ENCODE results near the gene IL17F. TPM values are rescaled to one million over a fixed set of nuclear protein-coding genes. Genes with fewer than 3 reads are reported as not detected.

Gene IL17F
- total RNA-seq, 4 donors from 2014 or later: not detected

- Histone ChIP-seq H3K4me1 (no peaks in the 10 kb centered on the region), H3K9me3 (no peaks in the 10 kb centered on the region), H3K27ac (no peak overlapping the region), H3K27me3 (no peaks in the 10 kb centered on the region), H3K4me3 (replicated peaks in 1 of 3) (no peak overlapping the region), H3K36me3 (no peaks in the 10 kb centered on the region)
- TF ChIP-seq POLR2A (IDR thresholded peaks at IDR 0.05) (no peak), CTCF (IDR thresholded peaks at IDR 0.05) (no peak)
- WGBS, 2 donors: 69 to 89% methylated on average over 2 of the region's 2 CpGs
- no peak for DNase-seq
- intact Hi-C loops (cut with DNase I): no loop called here
These were observed 31.2 kb downstream of the IL17F start for GRCh38 chr6:52213127-52213526.

- intact Hi-C loops (cut with DNase I): no loop called here
- no peaks in the 10 kb centered on the region for H3K36me3 ChIP-seq
- no peak overlapping the region for H3K4me3 ChIP-seq (replicated peaks in 1 of 3)
- 67 to 71% methylated on average over 2 of the region's 2 CpGs for WGBS, 2 donors
- no peaks in the 10 kb centered on the region for H3K9me3 ChIP-seq
- H3K27ac ChIP-seq: no peak overlapping the region
- TF ChIP-seq CTCF (IDR thresholded peaks at IDR 0.05) (no peak), POLR2A (IDR thresholded peaks at IDR 0.05) (no peak)
- H3K4me1 ChIP-seq: no peaks in the 10 kb centered on the region
- H3K27me3 ChIP-seq: no peaks in the 10 kb centered on the region
- DNase-seq: no peak
These were observed 34.1 kb downstream of the IL17F start for GRCh38 chr6:52210227-52210626.

- H3K9me3 ChIP-seq: no peaks in the 10 kb centered on the region
- H3K4me3 ChIP-seq (replicated peaks in 1 of 3): no peak overlapping the region
- H3K27me3 ChIP-seq: no peaks in the 10 kb centered on the region
- no peak for TF ChIP-seq POLR2A (IDR thresholded peaks at IDR 0.05)
- TF ChIP-seq CTCF (IDR thresholded peaks at IDR 0.05): no peak
- H3K4me1 ChIP-seq: no peaks in the 10 kb centered on the region
- H3K27ac ChIP-seq: no peak overlapping the region
- intact Hi-C loops (cut with DNase I): no loop called here
- no peak for DNase-seq
- WGBS, 2 donors: 39 to 61% methylated on average over 2 of the region's 2 CpGs
- no peaks in the 10 kb centered on the region for H3K36me3 ChIP-seq
These were observed 34.5 kb downstream of the IL17F start for GRCh38 chr6:52209770-52210169.

- Histone ChIP-seq H3K27me3 (no peaks in the 10 kb centered on the region), H3K4me1 (no peaks in the 10 kb centered on the region), H3K36me3 (no peaks in the 10 kb centered on the region), H3K4me3 (replicated peaks in 1 of 3) (no peak overlapping the region), H3K27ac (no peak overlapping the region), H3K9me3 (no peaks in the 10 kb centered on the region)
- intact Hi-C loops (cut with DNase I): no loop called here
- no peak for DNase-seq
- no peak for TF ChIP-seq CTCF (IDR thresholded peaks at IDR 0.05)
- TF ChIP-seq POLR2A (IDR thresholded peaks at IDR 0.05): no peak
- 74 to 79% methylated on average over 3 of the region's 3 CpGs for WGBS, 2 donors
These were observed 35.7 kb downstream of the IL17F start for GRCh38 chr6:52208612-52209011.

GRCh38 chr6:52207066-52207465, 37.2 kb downstream of the IL17F start:
- H3K4me3 ChIP-seq (replicated peaks in 1 of 3): no peak overlapping the region
- H3K4me1 ChIP-seq: no peaks in the 10 kb centered on the region
- no peaks in the 10 kb centered on the region for H3K9me3 ChIP-seq
- 94 to 98% methylated on average over 2 of the region's 2 CpGs for WGBS, 2 donors
- TF ChIP-seq CTCF (IDR thresholded peaks at IDR 0.05) (no peak), POLR2A (IDR thresholded peaks at IDR 0.05) (no peak)
- H3K27me3 ChIP-seq: no peaks in the 10 kb centered on the region
- intact Hi-C loops (cut with DNase I): no loop called here
- H3K27ac ChIP-seq: no peak overlapping the region
- DNase-seq: no peak
- no peaks in the 10 kb centered on the region for H3K36me3 ChIP-seq

All from thyroid gland (tissue), 4 donors.